ENCODE data around the gene LARGE2. TPM values are rescaled to one million over a fixed set of nuclear protein-coding genes. Genes with fewer than 3 reads are reported as not detected.

Gene LARGE2
- total RNA-seq, 4 donors from 2014 or later = 0.55 to 1.3 (median 0.60) TPM; not detected in 1

DNA sequence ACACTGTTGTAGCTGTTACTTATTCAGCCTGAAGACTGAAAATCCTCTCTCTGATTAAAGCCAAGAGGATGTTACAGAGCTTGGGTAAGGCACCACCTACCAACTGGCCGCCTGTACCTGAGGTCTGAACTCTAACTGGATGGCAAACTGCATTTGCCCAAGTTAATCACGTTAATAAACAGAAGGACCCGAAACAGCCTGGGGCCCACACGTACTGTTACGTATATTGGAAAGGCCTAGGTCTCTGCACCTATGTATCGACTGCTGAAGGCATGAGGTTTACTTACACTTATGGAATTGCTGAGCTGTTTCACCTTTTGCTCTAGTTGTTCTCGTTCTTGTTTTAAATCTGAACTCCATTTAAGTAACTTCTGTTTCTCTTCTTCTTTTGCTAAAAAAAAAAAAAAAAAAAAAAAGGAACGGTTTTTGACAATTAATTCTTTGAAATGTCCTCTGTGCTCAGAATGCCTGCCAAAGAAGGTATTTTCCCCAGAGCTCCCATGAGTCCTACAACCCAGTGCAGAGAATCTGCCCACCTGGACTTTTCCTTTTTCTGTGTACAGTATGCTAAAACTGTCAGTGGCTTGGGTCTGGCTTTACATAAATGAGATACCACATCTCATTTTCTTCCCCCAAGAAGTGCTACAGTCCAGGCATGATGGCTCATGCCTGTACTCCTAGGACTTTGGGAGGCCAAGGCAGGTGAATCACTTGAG is 13.1 kb downstream of the LARGE2 start:
- in situ Hi-C loops (cut with MboI; ENCODE audit: low pct_ligation_motif_present in 1 of 4, low pct_unique_long_range_greater_than_20kb in 1 of 4, low sequenced_read_pairs in 3 of 4) = no loop called here

DNA sequence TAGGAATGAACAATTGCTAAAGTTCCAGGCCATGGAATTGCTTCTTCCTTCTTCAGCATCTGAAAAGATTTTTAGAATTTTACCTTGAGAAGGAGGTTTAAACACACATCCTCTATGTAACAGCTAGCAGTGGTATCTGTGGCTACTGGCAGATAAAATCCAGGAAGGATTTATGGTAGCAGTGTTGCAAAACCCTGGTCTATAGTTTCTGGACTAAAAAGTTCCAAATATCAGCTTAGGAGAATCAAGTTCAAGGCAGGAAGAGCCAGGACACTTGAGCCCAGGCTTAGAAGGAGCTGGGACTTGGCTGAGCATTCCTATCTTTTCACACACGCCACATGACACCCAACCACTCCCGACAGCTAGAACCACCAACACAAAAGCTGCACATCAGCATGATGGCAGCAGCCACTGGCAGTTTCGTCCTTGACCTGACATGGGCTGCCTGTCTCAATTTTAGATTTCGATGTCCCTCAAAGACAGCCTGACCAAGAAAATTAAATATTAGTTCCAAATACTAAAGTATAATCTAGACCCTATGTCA is 14.1 kb downstream of the LARGE2 start:
- no peak for DNase-seq
- in situ Hi-C loops (cut with MboI; ENCODE audit: low pct_ligation_motif_present in 1 of 4, low pct_unique_long_range_greater_than_20kb in 1 of 4, low sequenced_read_pairs in 3 of 4) (no loop called here), intact Hi-C loops (cut with DNase I; ENCODE audit: low total_unique reads) (no loop called here)
- no peak for TF ChIP-seq POLR2A (IDR thresholded peaks at IDR 0.05)
- no peak for TF ChIP-seq POLR2AphosphoS5 (IDR thresholded peaks at IDR 0.05)
- TF ChIP-seq EP300 (IDR thresholded peaks at IDR 0.05; ENCODE audit: low read depth) = no peak
- TF ChIP-seq, protein P1, sequence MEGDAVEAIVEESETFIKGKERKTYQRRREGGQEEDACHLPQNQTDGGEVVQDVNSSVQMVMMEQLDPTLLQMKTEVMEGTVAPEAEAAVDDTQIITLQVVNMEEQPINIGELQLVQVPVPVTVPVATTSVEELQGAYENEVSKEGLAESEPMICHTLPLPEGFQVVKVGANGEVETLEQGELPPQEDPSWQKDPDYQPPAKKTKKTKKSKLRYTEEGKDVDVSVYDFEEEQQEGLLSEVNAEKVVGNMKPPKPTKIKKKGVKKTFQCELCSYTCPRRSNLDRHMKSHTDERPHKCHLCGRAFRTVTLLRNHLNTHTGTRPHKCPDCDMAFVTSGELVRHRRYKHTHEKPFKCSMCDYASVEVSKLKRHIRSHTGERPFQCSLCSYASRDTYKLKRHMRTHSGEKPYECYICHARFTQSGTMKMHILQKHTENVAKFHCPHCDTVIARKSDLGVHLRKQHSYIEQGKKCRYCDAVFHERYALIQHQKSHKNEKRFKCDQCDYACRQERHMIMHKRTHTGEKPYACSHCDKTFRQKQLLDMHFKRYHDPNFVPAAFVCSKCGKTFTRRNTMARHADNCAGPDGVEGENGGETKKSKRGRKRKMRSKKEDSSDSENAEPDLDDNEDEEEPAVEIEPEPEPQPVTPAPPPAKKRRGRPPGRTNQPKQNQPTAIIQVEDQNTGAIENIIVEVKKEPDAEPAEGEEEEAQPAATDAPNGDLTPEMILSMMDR (IDR thresholded peaks at IDR 0.05) = no peak
- no peaks in the 10 kb centered on the region for H3K27me3 ChIP-seq
- H3K27ac ChIP-seq = no peak overlapping the region
- H3K36me3 ChIP-seq = peaks cover 0 to 37% (median 15%) of the 10 kb centered on the region in 4 donors
- H3K4me3 ChIP-seq = no peak overlapping the region
- WGBS, 2 donors (ENCODE audit: low coverage in 1 of 2) = 89% methylated on average over 4 of the region's 4 CpGs; no CpG with 5 or more reads in 1 of the 2 donors
- H3K4me1 ChIP-seq = no peaks in the 10 kb centered on the region
- H3K9me3 ChIP-seq = no peaks in the 10 kb centered on the region

More for the DNA sequence above, 13.1 kb downstream of the LARGE2 start:
- 79 to 82% methylated on average over 7 to 8 of the region's 8 CpGs for WGBS, 2 donors (ENCODE audit: low coverage in 1 of 2)
- intact Hi-C loops (cut with DNase I; ENCODE audit: low total_unique reads) = no loop called here
- Histone ChIP-seq H3K4me3 (no peak overlapping the region), H3K4me1 (peaks cover 1 to 3% (median 3%) of the 10 kb centered on the region in 4 donors), H3K27me3 (no peaks in the 10 kb centered on the region), H3K27ac (no peak overlapping the region), H3K36me3 (peaks cover 0 to 37% (median 15%) of the 10 kb centered on the region in 4 donors), H3K9me3 (no peaks in the 10 kb centered on the region)
- TF ChIP-seq EP300 (IDR thresholded peaks at IDR 0.05; ENCODE audit: low read depth) (no peak), POLR2A (IDR thresholded peaks at IDR 0.05) (no peak), POLR2AphosphoS5 (IDR thresholded peaks at IDR 0.05) (no peak)
- TF ChIP-seq, protein P1 (IDR thresholded peaks at IDR 0.05) = no peak
- DNase-seq = no peak

DNA sequence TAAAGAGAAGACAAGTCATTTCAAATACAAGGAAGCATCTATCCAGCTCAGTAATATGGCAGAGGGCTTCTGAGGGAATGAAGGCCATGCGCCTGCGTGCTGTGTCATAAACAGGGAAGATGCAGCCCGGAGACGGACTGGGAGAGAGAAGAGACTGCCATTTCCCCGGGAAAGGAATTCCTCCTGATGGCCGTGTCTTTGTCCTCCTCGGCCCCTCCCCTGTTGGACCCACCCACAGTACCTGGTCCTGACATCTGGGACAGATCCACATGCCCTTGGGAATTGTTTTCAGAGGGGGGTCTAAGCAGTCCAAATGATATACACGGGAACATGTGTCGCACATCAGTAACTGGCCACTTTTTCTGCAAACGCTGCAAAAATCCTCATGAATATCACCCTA is 15.5 kb downstream of the LARGE2 start:
- no peaks in the 10 kb centered on the region for H3K27me3 ChIP-seq
- TF ChIP-seq POLR2AphosphoS5 (IDR thresholded peaks at IDR 0.05) (no peak), POLR2A (IDR thresholded peaks at IDR 0.05) (no peak), EP300 (IDR thresholded peaks at IDR 0.05; ENCODE audit: low read depth) (no peak)
- TF ChIP-seq, protein P1 (IDR thresholded peaks at IDR 0.05) = no peak
- WGBS, 2 donors (ENCODE audit: low coverage in 1 of 2) = 96% methylated on average over 10 of the region's 10 CpGs; no CpG with 5 or more reads in 1 of the 2 donors
- peaks cover 0 to 37% (median 15%) of the 10 kb centered on the region in 4 donors for H3K36me3 ChIP-seq
- H3K4me3 ChIP-seq = no peak overlapping the region
- DNase-seq = no peak
- intact Hi-C loops (cut with DNase I; ENCODE audit: low total_unique reads) (no loop called here), in situ Hi-C loops (cut with MboI; ENCODE audit: low pct_ligation_motif_present in 1 of 4, low pct_unique_long_range_greater_than_20kb in 1 of 4, low sequenced_read_pairs in 3 of 4) (no loop called here)
- no peak overlapping the region for H3K27ac ChIP-seq
- H3K9me3 ChIP-seq = no peaks in the 10 kb centered on the region
- no peaks in the 10 kb centered on the region for H3K4me1 ChIP-seq

DNA sequence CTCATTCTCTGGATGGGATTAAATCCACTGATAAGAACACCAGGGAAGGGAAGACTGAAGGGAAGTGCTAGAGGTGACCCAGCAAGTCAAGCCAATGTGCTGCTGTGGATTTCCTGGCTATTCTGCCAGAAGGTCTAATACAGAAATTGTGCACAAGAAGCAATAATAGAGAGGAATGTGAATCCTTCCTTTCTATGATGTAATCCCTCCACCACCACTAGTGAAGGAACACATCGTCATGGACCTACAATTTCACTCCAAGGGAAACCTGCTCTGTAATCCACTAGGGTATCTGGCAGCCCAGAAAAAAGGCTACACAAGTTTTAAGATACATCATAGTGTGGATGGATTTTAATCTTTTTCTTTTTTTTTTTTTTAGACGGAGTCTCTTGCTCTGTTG is 17.4 kb downstream of the LARGE2 start:
- intact Hi-C loops (cut with DNase I; ENCODE audit: low total_unique reads) = no loop called here
- DNase-seq = no peak
- WGBS, 2 donors (ENCODE audit: low coverage in 1 of 2) = 89 to 100% methylated on average over 2 of the region's 2 CpGs
- Histone ChIP-seq H3K9me3 (no peaks in the 10 kb centered on the region), H3K4me3 (no peak overlapping the region), H3K36me3 (peaks cover 0 to 24% (median 8%) of the 10 kb centered on the region in 4 donors), H3K4me1 (no peaks in the 10 kb centered on the region), H3K27me3 (no peaks in the 10 kb centered on the region), H3K27ac (no peak overlapping the region)
- in situ Hi-C loops (cut with MboI; ENCODE audit: low pct_ligation_motif_present in 1 of 4, low pct_unique_long_range_greater_than_20kb in 1 of 4, low sequenced_read_pairs in 3 of 4) = no loop called here
- TF ChIP-seq POLR2AphosphoS5 (IDR thresholded peaks at IDR 0.05) (no peak), EP300 (IDR thresholded peaks at IDR 0.05; ENCODE audit: low read depth) (no peak), POLR2A (IDR thresholded peaks at IDR 0.05) (no peak)
- TF ChIP-seq, protein P1 (IDR thresholded peaks at IDR 0.05) = no peak

Data from transverse colon (tissue), 4 donors.